Panc1 (cell line): Measurements from ENCODE around the gene RICTOR. TPM values are rescaled to one million over a fixed set of nuclear protein-coding genes. Genes with fewer than 3 reads are reported as not detected.

Source experiments
- ATAC-seq: fragments of 200-7000 bp; cut with Tn5 transposase; 2 replicates; pipeline ENCODE4 v1.9.1; 2020; ENCODE audit warnings: mild to moderate bottlenecking, moderate library complexity
- BruUV-seq: library from RNA; stranded (reverse); fragments of 400-500 nt; replicated peaks from 2 replicates; lab custom pipeline; 2021; lab: Mats Ljungman, UMichigan
- CTCF ChIA-PET: fragments of 300-600 bp; sonication (Branson Sonifier 250); formaldehyde crosslinking; loops from one replicate; lab custom pipeline; 2022; ENCODE audit warnings: antibody characterized with exemption; lab: Charles Lee
- POLR2A ChIA-PET: fragments of 300-600 bp; sonication (Branson Sonifier 250); formaldehyde crosslinking; loops from one replicate; lab custom pipeline; 2022; ENCODE audit warnings: antibody characterized with exemption; lab: Charles Lee
- DNase-seq: peaks from one replicate; pipeline ENCODE4 v3.0.0-alpha.2; 2010; ENCODE audit warnings: low read depth, low spot score
- H3K27ac ChIP-seq: 2 replicates; pipeline ENCODE4 v1.5.1; 2011; ENCODE audit warnings: mild to moderate bottlenecking, low read length, inconsistent platforms
- H3K27me3 ChIP-seq: fragments of 200-500 bp; sonication (Bioruptor generic); 2 replicates; pipeline ENCODE4 v1.6.0; 2014; ENCODE audit warnings: low read length, inconsistent platforms; ENCODE audit not compliant: control insufficient read depth, insufficient read depth
- H3K36me3 ChIP-seq: fragments of 200-500 bp; sonication (Bioruptor generic); 2 replicates; pipeline ENCODE4 v1.5.1; 2014; ENCODE audit warnings: inconsistent platforms, mild to moderate bottlenecking, low read length, moderate library complexity; ENCODE audit not compliant: control insufficient read depth, insufficient read depth
- H3K4me1 ChIP-seq: 2 replicates; pipeline ENCODE4 v1.5.1; 2011; ENCODE audit warnings: inconsistent platforms, mild to moderate bottlenecking, low read length, moderate library complexity; ENCODE audit not compliant: control insufficient read depth, insufficient read depth
- H3K4me3 ChIP-seq, 2 experiments: 2 replicates each; pipeline ENCODE4 v1.5.1; 2011 to 2012; ENCODE audit warnings: low read depth in 2 of 2, low read length in 2 of 2, mild to moderate bottlenecking in 2 of 2, inconsistent platforms in 1 of 2, moderate library complexity in 1 of 2
- H3K9me3 ChIP-seq: fragments of 200-500 bp; sonication (Bioruptor generic); 2 replicates; pipeline ENCODE4 v1.5.1; 2014; ENCODE audit warnings: low read depth, mild to moderate bottlenecking, inconsistent platforms, low read length, moderate library complexity; ENCODE audit not compliant: control insufficient read depth, insufficient read depth
- CTCF ChIP-seq: fragments of 450-650 bp; IDR thresholded peaks from 2 replicates; pipeline ENCODE4 v1.5.1; 2017; ENCODE audit warnings: mild to moderate bottlenecking
- POLR2AphosphoS5 ChIP-seq: IDR thresholded peaks from 2 replicates; pipeline ENCODE4 v1.6.1; 2012; ENCODE audit warnings: mild to moderate bottlenecking, low read depth, low read length, moderate library complexity
- REST ChIP-seq, 2 experiments: IDR thresholded peaks; 2 replicates each; pipeline ENCODE4 v1.6.1; 2011 to 2012; ENCODE audit warnings: low read depth in 2 of 2, control low read depth in 1 of 2, low read length in 1 of 2, mild to moderate bottlenecking in 1 of 2, moderate library complexity in 1 of 2; ENCODE audit not compliant: insufficient read depth in 1 of 2
- SIN3A ChIP-seq: IDR thresholded peaks from 2 replicates; pipeline ENCODE4 v1.6.1; 2012; ENCODE audit warnings: low read depth, mild to moderate bottlenecking, low read length, moderate library complexity, borderline replicate concordance; ENCODE audit not compliant: insufficient read depth
- TCF7L2 ChIP-seq: IDR thresholded peaks from 2 replicates; pipeline ENCODE4 v1.6.1; 2011; ENCODE audit warnings: mild to moderate bottlenecking, low read depth, low read length, inconsistent platforms
- in situ Hi-C: cut with HindIII; loops from 2 replicates; pipeline ENCODE4 v1.10.0; 2016; ENCODE audit warnings: low sequenced_read_pairs, low pct_unique_long_range_greater_than_20kb
- intact Hi-C: fragments of 100-400 bp; cut with micrococcal nuclease; formaldehyde crosslinking; loops from one replicate; pipeline ENCODE4 v1.10.0; 2022; ENCODE audit not compliant: unreplicated experiment
- total RNA-seq: library from RNA; stranded (reverse); gene quantifications from one replicate; pipeline ENCODE4 v1.2.1, GENCODE V29; 2021; ENCODE audit not compliant: unreplicated experiment

Gene RICTOR
- total RNA-seq, 1 experiment from 2014 or later: 21.3 TPM

- CTCF ChIA-PET: no interaction called here
- ATAC-seq: no peak
These were observed 50.2 kb downstream of the RICTOR start for GRCh38 chr5:39024005-39024404.

GRCh38 chr5:39023121-39023520, 51.1 kb downstream of the RICTOR start:
- intact Hi-C loops (no loop called here), in situ Hi-C loops (no loop called here)
- H3K4me3 ChIP-seq: no peak overlapping the region
- peaks cover 2% of the 10 kb centered on the region; the same call in 1 of the 2 replicates for H3K4me1 ChIP-seq
- H3K27ac ChIP-seq: no peak overlapping the region
- no peaks in the 10 kb centered on the region for H3K36me3 ChIP-seq
- CTCF ChIA-PET: no interaction called here
- no TSS peak for BruUV-seq
- no peak for DNase-seq
- no peaks in the 10 kb centered on the region; the same call in 1 of the 2 replicates for H3K9me3 ChIP-seq
- ATAC-seq: no peak
- no peaks in the 10 kb centered on the region for H3K27me3 ChIP-seq
- POLR2A ChIA-PET: interaction anchor here (0.6 kb wide), 1 partner anchor 57 kb away, joined by 3 read pairs; no protein-coding TSS in a partner anchor
- no peak for TF ChIP-seq TCF7L2
- no peak for TF ChIP-seq SIN3A
- no peak for TF ChIP-seq REST (IDR thresholded peaks at IDR 0.05; ENCODE audit: insufficient read depth in 1 of 2, low read depth in 2 of 2, low read length in 1 of 2)
- TF ChIP-seq CTCF: no peak
- TF ChIP-seq POLR2AphosphoS5: no peak

More at GRCh38 chr5:39024005-39024404, 50.2 kb downstream of the RICTOR start:
- TF ChIP-seq TCF7L2 (no peak), REST (IDR thresholded peaks at IDR 0.05; ENCODE audit: insufficient read depth in 1 of 2, low read depth in 2 of 2, low read length in 1 of 2) (no peak), SIN3A (no peak), CTCF (no peak), POLR2AphosphoS5 (no peak)
- Histone ChIP-seq H3K4me3 (no peak overlapping the region), H3K27me3 (no peaks in the 10 kb centered on the region), H3K4me1 (peaks cover 2% of the 10 kb centered on the region; the same call in 1 of the 2 replicates), H3K27ac (no peak overlapping the region), H3K9me3 (no peaks in the 10 kb centered on the region; the same call in 1 of the 2 replicates), H3K36me3 (no peaks in the 10 kb centered on the region)
- intact Hi-C loops: no loop called here
- BruUV-seq: no TSS peak
- in situ Hi-C loops: no loop called here
- POLR2A ChIA-PET: no interaction called here
- no peak for DNase-seq
